HG02840 (cell line): ENCODE measurements around the gene CYSLTR2.
"Not testable (repeated sequence)": the region's sequence is repeated elsewhere in the genome, so short reads cannot be mapped to it uniquely, and the experiment has no call there.

Source experiments
- ATAC-seq: cut with Tn5 transposase; IDR thresholded peaks from one replicate; pipeline ENCODE4 v1.9.1; 2021; ENCODE audit warnings: mild to moderate bottlenecking, moderate library complexity, moderate number of reproducible peaks; ENCODE audit not compliant: unreplicated experiment, low FRiP score

The CYSLTR2 gene

DNA sequence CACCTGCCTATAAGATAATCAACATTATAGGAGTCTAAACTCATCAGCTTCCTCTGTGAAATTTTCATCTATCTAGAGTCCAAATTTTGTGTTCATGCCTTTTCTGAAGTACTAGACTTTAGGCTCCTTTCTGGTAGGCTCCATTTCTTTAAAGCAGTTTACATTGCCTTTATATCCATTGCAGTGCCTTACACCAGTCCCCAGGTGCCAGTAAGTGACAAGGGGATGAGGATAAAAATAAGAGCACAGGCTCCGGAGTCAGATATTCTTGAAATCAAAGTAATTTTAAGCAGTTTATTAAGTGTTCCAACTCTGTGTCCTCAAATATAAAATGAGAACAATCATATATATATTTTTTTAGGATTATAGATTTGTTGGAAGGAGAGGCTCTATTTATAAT lies 10.6 kb upstream of the CYSLTR2 start:
- no peak for ATAC-seq

DNA sequence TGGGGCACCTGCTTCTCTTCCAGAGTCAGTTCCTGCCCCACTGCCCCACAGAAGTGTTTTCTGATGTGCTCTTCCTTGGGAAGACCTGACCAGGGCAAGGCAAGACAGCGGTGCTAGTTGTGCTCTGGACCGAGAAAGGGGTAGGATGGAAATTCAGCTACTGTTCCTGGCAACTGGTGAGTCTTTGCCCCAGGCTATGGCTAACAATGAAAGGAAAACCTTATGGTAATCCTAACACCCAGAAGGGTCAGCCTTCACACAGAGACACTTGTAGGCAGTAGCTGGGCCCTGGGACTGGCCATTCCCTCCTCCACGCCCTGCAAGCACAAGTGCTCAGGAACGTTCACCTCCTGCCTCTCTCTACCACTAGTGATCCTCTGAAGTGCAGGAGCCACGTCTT lies 9.6 kb upstream of the CYSLTR2 start:
- ATAC-seq = no peak

DNA sequence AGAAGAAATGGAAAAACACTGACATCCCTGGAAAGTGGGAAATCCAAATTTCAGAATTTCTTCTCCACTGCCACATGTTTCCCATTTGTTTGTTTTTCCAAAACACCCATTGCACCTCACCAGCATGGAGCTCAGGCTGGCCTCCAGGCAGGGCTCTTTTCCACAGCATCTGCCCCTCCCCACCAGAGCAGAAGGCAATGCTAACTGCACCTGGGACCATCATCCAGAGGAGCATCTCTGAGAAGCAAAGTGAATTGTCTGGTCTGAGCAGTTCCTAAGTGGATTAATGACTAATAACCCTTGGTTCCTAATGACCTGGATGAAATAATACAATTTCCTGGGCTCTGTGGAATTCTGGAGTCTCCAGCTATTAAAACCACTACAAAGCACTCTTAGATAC lies 8.8 kb upstream of the CYSLTR2 start:
- no peak for ATAC-seq

DNA sequence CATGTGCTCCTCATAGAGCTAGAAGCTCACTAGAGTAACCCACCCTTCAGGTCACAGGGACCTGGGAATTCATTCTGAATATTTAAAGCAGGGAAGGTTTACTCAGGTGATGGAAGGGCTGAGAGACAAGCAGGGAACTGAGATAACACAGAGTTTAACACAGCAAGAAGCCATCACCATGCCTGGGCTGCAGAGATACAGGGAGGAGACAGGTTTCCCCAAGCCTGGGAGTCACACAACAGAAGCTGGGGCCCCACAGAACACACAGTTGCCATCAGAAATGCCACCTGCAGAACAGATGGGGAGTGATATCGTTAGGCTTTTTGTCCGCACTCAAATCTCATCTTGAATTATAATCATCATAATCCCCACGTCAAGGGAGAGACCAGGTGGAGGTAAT lies 7.9 kb upstream of the CYSLTR2 start:
- no peak for ATAC-seq

DNA sequence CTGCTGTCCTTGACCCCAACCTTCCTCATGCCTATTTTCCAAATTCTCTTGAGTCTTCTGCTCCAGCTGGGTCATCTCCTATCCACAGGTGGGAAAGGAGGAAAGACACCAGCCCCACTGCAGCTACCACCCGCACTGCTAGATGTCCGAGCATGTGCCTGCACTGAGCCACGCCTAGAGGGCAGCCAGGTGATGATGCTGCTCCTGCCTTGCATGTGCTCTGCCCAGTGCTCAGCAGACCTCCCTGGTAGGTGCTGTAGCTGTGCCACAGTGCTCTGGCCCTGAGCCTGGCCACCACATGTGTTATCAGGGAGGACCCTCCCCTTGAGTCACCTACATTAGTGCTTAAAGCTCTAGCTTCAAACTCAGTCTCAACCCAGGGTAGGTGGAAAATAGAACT lies 6.9 kb upstream of the CYSLTR2 start:
- ATAC-seq = no peak

DNA sequence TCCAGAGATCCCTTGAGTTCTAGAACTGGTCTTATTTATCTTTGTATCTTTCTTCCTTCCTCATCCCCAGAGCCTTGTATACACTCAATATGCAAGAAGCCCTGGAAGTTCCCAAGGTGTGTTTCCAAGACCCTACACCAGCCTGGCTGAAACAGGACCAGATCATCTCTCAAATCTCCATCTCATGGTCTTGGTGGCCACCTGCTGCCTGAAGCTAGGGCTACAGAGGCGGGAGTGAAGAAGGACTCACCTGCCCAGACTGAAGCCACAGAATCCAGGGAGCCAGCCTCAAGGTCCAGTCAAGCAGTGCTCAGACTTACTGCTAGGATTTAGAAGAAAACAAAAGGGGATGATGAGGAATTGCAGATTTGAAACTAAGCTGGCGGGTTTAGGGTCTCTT lies 6.1 kb upstream of the CYSLTR2 start:
- no peak for ATAC-seq

DNA sequence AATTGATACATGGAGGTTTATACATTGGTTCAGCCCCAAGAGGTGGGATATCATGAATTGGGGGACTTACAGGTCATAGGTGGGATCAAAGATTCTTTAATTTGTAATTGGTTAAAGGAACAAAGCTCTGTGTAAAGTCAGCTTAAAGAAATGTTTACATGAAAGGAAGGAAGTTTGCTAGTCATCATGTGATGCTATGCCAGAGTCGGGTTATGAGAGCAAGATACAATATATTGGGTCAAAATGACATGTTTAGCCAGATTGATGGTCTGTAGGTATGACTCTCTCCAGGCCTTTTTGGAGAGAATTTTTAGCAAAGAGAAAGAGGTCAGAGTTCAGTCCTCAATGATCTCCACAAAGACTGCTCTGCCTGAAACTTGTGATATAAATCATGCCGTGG lies 5.3 kb upstream of the CYSLTR2 start:
- ATAC-seq = no peak

DNA sequence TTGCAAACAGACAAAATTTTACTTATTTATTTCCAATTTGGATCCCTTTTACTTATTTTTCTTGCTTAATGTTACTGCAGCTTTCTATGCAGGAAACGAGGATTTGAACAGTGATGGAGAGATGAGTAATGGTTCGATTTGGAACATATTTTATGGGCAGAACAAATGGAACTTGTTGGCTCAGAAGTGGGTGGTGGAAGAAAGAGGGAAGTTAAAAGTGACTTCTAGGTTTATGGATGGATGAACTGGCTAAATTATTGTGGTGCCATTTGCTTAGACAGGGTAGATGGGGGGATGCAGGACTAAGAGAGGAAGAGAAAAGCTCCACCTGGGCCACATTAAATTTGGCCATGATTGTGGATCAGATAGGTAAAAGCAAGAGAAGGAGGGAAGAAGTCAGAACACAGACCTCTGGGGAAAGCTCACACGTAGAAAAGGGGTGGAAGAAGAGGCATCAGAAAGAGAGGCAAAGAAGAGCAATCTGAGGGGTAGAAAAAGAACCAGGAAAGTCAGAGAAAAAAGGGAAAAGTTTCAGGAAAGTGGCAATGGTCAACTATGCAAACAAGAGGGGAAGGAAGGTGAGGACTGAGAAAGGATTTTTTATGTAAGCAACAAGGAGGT lies 768 bp upstream of the CYSLTR2 start:
- ATAC-seq = no peak

DNA sequence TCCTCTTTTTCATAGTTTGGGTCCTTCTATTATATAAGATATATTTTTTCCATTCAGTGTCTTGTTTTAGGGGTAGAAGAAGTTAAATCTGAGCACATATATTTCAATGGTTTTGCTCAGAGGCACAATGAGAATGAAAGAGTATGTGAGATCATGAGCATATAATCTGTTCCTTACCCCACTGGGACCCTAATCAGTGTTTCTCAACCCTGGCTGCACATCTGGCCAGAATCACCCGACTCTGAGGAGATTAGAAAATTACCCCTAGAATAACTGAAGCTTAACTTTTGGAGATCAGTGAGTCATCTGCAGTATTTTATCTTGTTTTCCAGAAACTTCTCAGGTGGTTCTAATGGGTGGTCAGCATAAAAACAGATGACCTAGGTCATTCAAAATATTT lies 782 bp downstream of the CYSLTR2 start:
- ATAC-seq = no peak

DNA sequence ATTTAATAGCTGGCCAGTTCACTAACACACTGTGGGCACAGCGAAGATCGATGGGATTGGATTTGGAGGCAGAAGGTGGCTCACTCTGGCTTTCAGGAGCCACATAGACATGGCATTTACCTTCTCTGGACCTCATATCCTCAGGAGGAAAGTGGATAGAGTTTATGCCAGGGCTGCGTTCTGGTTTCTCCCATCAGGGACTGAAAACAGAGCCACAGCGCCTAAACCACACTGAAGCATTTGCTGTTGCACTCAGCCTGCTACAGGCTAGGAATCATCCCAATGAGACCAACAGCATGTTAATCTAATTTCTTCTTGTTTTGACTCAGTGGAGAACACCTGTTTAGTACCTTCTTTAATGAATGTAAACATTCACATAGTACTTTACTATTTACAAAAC lies 1.6 kb downstream of the CYSLTR2 start:
- no peak for ATAC-seq

DNA sequence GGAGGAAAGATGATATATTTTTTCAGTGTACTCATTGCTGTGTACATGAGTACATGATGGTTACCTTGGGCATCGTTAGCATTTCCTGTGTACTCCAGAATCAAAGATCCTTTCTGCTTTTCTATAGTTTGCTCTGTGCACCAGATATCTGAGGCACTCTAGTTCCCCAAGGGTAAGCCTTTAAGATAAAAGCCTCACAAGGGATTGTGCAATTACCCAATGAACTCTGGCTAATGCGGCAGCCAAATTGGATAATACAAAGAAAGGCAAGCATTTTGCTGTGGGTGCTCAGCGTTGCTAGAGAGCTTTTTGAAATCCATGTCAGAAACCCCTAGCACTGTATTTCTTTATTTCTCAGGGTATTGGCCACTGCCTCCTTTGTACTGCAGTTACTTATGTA lies 2.9 kb downstream of the CYSLTR2 start:
- ATAC-seq = no peak

DNA sequence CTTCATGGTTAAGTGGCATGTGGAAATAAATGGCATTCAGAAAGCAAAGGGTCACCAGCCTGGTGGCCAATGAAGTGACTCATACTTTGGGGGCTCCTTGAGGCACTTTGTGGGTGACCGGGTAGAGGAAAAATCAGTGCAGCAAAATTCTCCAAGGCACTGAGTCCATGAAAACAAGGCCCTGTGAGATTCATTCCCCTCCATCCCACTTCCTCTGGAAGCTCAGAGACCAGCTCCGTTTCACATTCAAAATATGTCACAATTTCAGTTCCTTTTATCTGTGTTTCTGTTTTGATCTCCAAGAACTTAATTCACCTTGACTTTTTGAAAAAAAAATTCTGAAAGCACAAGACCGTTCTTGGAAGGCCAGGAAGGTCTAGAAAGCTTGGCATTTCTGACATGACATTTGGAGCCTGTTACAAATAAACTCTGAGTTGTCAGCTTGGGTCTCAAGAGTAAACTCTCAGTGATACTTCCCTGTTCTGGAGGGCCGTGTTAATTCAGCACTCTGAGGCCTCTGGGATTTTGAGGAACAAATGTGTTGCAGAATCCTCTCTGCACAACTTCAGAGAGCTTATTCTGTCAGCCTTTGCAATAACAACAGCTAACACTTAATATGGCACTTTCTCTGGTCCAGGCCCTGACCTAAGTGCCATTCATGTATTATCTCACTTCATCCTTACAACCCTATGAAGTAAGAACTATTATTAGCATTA lies 6.8 kb downstream of the CYSLTR2 start:
- no peak for ATAC-seq

DNA sequence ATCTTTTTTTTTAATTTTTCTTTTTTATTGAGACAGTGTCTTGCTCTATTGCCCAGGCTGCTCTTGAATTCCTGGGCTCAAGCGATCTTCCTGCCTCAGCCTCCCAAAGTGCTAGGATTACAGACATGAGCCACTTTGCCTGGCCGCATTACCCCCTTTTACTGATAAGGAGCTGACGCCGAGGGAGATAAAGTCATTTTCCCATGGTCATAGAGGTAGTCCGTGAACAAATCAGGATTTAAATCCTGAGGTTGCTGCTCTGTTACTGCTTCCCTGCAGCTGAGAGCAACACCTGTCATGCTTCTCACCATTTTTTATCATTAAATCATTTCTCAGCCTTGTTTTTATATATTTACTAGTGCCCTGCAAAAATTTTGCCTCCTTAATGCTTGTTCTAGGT lies 7.4 kb downstream of the CYSLTR2 start:
- no peak for ATAC-seq

DNA sequence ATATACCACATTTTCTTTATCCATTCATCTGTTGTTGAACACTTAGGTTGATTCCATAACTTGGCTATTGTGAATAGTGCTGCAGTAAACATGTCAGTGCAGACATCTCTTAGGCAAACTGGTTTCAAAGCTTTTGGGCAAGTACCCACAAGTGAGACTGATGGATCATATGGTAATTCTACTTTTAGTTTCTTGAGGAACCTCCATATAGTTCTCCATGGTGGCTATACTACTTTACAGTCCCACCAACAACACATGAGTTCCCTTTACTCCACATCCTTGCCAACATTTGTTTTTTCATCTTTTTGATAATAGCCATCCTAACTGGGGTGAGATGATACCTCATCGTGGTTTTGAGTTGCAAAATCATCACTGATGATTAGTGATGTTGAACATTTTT lies 8.5 kb downstream of the CYSLTR2 start:
- ATAC-seq = no peak

DNA sequence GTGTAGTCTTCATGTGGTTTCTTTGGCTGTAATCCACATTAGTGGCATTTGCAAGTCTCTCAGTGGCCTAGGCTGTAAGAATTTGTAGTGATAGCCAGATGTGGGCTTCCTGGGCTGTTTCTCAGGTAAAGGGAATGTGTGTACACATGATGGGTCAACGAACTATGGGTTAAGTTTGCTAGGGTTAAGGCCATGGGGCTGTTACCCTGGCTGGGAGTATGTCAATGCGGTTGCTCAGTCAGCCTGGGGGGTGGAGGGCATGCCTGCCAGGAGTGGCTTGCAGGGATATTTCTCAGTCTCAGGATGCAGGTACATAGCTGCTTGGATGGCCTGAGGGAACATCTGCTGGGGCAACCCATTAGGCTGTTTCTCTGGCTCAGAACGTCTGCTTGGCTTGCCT lies 13.4 kb downstream of the CYSLTR2 start:
- no peak for ATAC-seq

DNA sequence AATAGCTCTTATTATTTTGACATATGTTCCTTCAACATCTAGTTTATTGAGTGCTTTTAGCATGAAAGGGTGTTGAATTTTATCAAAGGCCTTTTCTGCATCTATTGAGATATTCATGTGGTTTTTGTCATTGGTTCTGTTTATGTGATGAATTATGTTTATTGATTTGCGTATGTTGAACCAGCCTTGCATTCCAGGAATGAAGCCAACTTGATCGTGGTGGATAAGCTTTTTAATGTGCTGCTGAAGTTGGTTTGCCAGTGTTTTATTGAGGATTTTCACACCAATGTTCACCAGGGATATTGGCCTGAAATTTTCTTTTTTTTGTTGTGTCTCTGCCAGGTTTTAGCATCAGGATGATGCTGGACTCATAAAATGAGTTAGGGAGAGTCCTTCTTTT lies 17.7 kb downstream of the CYSLTR2 start:
- ATAC-seq = not testable (repeated sequence)

DNA sequence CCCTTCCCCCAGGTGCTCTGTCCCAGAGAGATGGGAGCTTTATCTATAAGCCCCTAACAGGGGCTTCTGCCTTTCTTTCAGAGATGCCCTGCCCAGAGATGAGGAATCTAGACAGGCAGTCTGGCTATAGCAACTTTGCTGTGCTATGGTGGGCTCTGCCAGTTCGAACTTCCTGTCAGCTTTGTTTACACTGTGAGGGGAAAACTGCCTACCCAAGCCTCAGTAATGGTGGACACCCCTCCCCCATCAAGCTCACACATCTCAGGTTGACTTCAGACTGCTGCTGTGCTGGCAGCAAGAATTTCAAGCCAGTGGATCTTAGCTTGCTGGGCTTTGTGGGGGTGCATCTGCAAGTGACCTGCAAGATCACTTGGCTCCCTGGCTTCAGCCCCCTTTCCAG lies 21.5 kb downstream of the CYSLTR2 start:
- ATAC-seq = no peak

DNA sequence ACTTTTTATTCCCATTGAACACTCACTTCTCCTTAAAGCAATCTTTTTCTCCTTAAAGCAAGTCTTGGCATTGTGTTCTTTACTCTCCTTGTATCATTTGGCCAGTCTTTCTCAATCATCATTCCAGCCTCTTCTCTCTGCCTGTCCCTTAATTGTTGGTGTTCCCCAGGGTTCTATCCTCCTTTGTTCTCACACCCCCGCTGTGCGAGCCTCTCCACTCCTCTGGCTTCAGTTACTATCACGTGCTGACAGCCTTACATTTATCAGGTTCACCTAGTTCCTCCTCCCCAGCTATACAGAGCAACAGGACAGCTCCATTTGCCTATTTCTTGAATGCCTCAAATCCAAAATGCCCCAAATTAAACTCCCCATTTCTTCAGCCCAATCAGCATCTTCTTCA lies 24.6 kb downstream of the CYSLTR2 start:
- ATAC-seq = no peak

DNA sequence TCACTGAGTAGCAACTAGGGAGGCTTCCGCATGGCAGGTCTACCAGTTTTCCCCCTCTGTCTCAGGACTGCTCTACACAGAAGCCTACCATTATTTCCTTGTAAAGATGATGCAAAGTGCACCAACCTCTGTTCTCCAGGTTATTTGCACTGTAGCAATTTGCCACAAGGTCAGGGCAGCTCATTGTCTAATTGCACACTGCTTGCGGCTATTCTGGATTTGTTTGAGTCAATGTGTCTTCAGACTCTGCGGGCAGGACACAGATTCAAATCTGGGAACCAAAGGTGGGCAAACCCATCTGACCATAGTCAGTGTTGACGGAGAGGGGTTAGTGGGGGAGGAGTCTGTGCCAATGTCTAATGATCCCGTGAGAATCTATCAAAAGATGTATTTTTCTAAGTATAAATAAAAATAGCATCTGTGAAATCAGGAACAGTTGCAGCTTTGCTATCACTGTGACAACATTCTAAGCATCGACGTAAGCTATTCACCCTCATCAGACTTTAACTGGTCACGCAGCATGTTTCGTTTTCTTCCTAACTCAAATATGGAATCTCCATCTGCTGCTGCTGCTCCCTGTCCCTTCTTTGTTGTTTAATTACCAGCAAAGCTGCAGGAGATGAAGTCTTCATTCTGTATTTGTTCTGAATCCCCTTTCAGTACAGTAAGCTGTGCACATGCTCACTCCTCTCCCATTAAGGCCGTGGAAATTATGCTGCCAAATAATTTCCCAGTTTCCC lies 26.4 kb downstream of the CYSLTR2 start:
- no peak for ATAC-seq

DNA sequence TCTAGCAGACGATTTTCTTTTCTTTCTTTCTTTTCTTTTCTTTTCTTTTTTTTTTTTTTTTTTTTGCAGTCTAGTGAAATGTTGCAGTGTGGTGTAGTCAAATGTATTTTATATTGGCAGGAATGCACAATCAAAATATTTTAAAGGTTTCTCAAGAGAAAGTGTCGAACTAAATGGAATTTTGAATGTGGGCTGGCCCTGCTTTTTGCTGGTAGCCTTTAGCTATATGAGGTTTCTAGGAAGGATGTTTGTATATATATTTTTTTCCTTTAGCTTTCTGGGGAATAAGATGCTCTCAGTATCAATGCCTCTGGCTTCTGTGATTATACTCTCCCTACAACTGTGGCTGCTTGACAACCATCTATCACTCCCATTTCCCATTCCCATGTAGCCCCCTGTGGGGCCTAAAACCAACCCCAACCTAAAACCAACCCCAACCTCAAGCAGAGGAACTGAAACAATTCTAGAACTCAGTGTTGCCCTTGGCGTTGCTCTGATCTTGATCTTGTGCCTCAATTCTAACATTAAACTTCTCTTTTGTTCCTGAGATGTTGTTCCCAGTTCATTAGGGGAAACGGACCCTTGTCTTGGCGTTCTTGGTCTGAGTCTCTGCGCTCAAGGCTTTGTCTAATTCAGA lies 27.1 kb downstream of the CYSLTR2 start:
- ATAC-seq = no peak

DNA sequence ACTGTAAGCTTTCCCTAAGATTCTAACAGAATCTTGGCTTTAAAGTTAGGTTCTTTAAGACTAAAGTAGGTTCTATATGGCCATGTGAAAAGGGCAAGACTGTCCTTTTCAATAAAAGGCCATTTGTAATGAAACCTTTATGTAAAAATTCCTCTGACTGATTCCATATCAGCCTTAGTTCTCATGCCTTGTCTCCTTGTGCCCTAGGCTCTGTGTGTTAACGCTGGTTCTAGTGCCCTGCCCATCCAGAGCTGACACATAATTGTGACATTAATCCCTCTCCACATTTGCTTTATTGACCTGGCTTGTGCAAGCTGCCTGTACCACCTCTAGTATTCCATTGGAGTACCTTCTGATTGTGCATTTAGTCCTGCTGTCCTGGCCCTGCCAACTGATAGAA lies 28.2 kb downstream of the CYSLTR2 start:
- no peak for ATAC-seq
